ENCODE data around the gene TRAM2. TPM values are rescaled to one million over a fixed set of nuclear protein-coding genes. Genes with fewer than 3 reads are reported as not detected.

The TRAM2 gene
- total and polyA plus RNA-seq, 2 of the 13 experiments (the other 11 are each of a cell fraction or from before 2014, with no cell fraction given) = 49.1 to 72.5 TPM

DNA sequence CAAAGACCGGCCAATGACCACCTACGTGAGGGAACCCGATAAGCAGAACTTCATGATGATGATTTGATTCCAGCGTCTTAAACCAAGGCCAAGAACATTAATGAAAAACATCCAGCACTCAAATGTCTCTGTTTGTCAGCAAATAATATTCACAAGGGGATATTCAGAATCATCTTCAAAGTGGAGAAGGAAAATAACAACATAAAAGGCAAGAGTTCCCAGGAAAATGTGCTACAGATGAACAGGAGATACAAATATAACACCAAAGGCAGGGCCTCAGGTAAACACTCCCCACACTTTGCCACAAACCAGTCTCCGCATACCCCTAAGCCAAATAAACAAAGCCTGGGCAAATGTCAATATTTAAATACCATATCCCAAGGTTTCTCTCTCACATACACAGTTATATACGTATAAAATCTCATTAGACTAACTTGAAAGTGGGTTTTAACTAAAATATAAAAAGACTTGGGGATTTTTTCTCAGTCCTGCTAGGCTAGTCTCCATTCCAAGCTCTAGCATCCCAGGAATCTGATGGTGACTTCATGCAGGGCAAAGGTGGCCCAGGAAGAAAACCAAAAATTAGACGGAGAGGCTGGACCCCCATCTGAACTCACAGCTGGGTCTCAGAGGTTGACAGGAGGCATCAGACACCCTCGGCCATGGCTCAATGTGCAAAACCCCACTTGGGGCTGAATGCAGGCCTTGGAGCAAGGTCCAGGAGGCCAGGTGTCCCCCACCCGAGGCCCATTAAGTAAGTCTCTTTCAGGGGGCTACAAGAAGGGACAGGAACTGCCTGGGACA lies 32.1 kb downstream of the TRAM2 start:
- POLR2A ChIA-PET = interaction anchor here (1.0 to 4.3 kb wide), 19 partner anchors 9 to 155 kb away, joined by 3 to 36 read pairs (median 7); partner anchors contain the start of genes EFHC1 and TRAM2
- H3K4me3 ChIP-seq (replicated peaks in 1 of 3; ENCODE audit: insufficient read depth in 1 of 3, low read depth in 2 of 3, low read length in 3 of 3) = peak overlapping the region; percentile 1 to 31 (median 30); a peak in 5 of 6 replicates
- 1% methylated on average over 9 of the region's 9 CpGs for WGBS (ENCODE audit: low lambda C conversion rate)
- BruUV-seq (replicated peaks) = no TSS peak
- no peaks in the 10 kb centered on the region for H3K9me3 ChIP-seq (ENCODE audit: low read length)
- H3K27me3 ChIP-seq (ENCODE audit: control insufficient read depth in 1 of 2, insufficient read depth in 2 of 2, low read length in 2 of 2) = no peaks in the 10 kb centered on the region
- no peaks in the 10 kb centered on the region for H4K20me1 ChIP-seq (ENCODE audit: insufficient read depth, low read length)
- no peak overlapping the region for H2AFZ ChIP-seq (ENCODE audit: low read length)
- DNase-seq (ENCODE audit: low spot score) = peak; percentile 74
- in situ Hi-C loops (cut with HindIII; ENCODE audit: extremely low pct_ligation_motif_present, low pct_unique_long_range_greater_than_20kb) = no loop called here
- peak overlapping the region; percentile 55 for H3K9ac ChIP-seq (ENCODE audit: insufficient read depth, low read depth, low read length)
- peaks cover 6 to 18% of the 10 kb centered on the region in 2 experiments for H3K36me3 ChIP-seq (replicated peaks in 1 of 2; ENCODE audit: control insufficient read depth in 1 of 2, insufficient read depth in 2 of 2, low read length in 2 of 2)
- peaks cover 100% of the 10 kb centered on the region for H3K4me1 ChIP-seq (ENCODE audit: insufficient read depth, low read length)
- ATAC-seq = peak; percentile 63
- H3K79me2 ChIP-seq (ENCODE audit: insufficient read depth, low read length) = peaks cover 87% of the 10 kb centered on the region
- CTCF ChIA-PET (ENCODE audit: low intra/inter-chr PET ratio, low total read pairs) = no interaction called here
- intact Hi-C loops (cut with micrococcal nuclease; ENCODE audit: unreplicated experiment) = loop anchor here (1.0 to 2.0 kb wide), 4 partner anchors 28 to 125 kb away; partner anchors contain the start of genes EFHC1 and TRAM2
- peak overlapping the region; percentile 77 for H3K4me2 ChIP-seq (ENCODE audit: low read depth, low read length)
- no peak for FAIRE-seq
- peak overlapping the region; percentile 77 for H3K27ac ChIP-seq (ENCODE audit: extremely low read length, insufficient read depth, low read length)
- no peak for TF ChIP-seq ZNF546 (CRISPR knock-in tag; conservative IDR thresholded peaks at IDR 0.05)
- TF ChIP-seq POLR2G (IDR thresholded peaks at IDR 0.05; ENCODE audit: low read depth, low read length) = 0 out of 2 replicates have a peak, but pooled peaks have one; percentile 13
- TF ChIP-seq ZNF713 (CRISPR knock-in tag; IDR thresholded peaks at IDR 0.05) = 0 out of 2 replicates have a peak, but pooled peaks have one; percentile 74
- no peak for TF ChIP-seq ESRRA (CRISPR knock-in tag; IDR thresholded peaks at IDR 0.05; ENCODE audit: low read depth)
- TF ChIP-seq THAP7 (CRISPR knock-in tag; IDR thresholded peaks at IDR 0.05) = no peak
- no peak for TF ChIP-seq GTF3A (CRISPR knock-in tag; conservative IDR thresholded peaks at IDR 0.05)
- TF ChIP-seq MAZ (IDR thresholded peaks at IDR 0.05; ENCODE audit: borderline replicate concordance, low read depth, low read length) = no peak
- TF ChIP-seq MAZ (CRISPR knock-in tag; IDR thresholded peaks at IDR 0.05; ENCODE audit: low read depth) = peak; percentile 24; the same call in 1 of the 2 replicates
- TF ChIP-seq SP140L (CRISPR knock-in tag; IDR thresholded peaks at IDR 0.05; ENCODE audit: borderline replicate concordance) = no peak
- peak; percentile 23 for TF ChIP-seq TARDBP (CRISPR knock-in tag; IDR thresholded peaks at IDR 0.05)
- peak; percentile 81 for TF ChIP-seq SALL1 (CRISPR knock-in tag; IDR thresholded peaks at IDR 0.05)
- TF ChIP-seq ZNF235 (CRISPR knock-in tag; IDR thresholded peaks at IDR 0.05; ENCODE audit: borderline replicate concordance) = no peak
- TF ChIP-seq ZNF33A (CRISPR knock-in tag; IDR thresholded peaks at IDR 0.05; ENCODE audit: borderline replicate concordance) = 0 out of 2 replicates have a peak, but pooled peaks have one; percentile 45
- peak in 1 of 2 experiments; percentile 90; a peak in 2 of 4 replicates for TF ChIP-seq EP300 (IDR thresholded peaks at IDR 0.05; ENCODE audit: low read depth in 2 of 2, low read length in 2 of 2)
- TF ChIP-seq EP300 (CRISPR knock-in tag; IDR thresholded peaks at IDR 0.05; ENCODE audit: borderline replicate concordance) = peak; percentile 63; the same call in 1 of the 2 replicates
- no peak; the same call in 1 of the 2 replicates for TF ChIP-seq ZNF776 (CRISPR knock-in tag; IDR thresholded peaks at IDR 0.05)
- TF ChIP-seq PLSCR1 (CRISPR knock-in tag; IDR thresholded peaks at IDR 0.05; ENCODE audit: borderline replicate concordance) = no peak
- 0 out of 2 replicates have a peak, but pooled peaks have one; percentile 31 for TF ChIP-seq PRMT3 (CRISPR knock-in tag; IDR thresholded peaks at IDR 0.05; ENCODE audit: borderline replicate concordance, low read depth)
- TF ChIP-seq WIZ (CRISPR knock-in tag; IDR thresholded peaks at IDR 0.05) = no peak
- peak; percentile 69; the same call in 1 of the 2 replicates for TF ChIP-seq FOXA1 (IDR thresholded peaks at IDR 0.05)
- peak; percentile 84 for TF ChIP-seq FOXA1 (CRISPR knock-in tag; IDR thresholded peaks at IDR 0.05)
- TF ChIP-seq GLMP (CRISPR knock-in tag; IDR thresholded peaks at IDR 0.05; ENCODE audit: borderline replicate concordance) = no peak

All from HepG2 (cell line).